Inflammatory macrophage (primary cell): ENCODE data around the gene KCNJ6.
A peak's percentile ranks its signal among the peaks of the same experiment; 100 is the strongest.
"Not testable (repeated sequence)": the region's sequence is repeated elsewhere in the genome, so short reads cannot be mapped to it uniquely, and the experiment has no call there.

ENCODE experiments used
- DNase-seq, 2 donors: peaks; one replicate each; pipeline ENCODE4 v3.0.0-alpha.2; 2020 to 2022

The KCNJ6 gene

GRCh38 chr21:37712569-37712934 is 203.7 kb downstream of the KCNJ6 start:
- DNase-seq = not testable (repeated sequence)

- peak; percentile 63 to 77 for DNase-seq
These were observed 204.3 kb downstream of the KCNJ6 start for GRCh38 chr21:37711836-37712568.

GRCh38 chr21:37711286-37711829 is 204.9 kb downstream of the KCNJ6 start:
- DNase-seq = no peak

- DNase-seq = no peak
These were observed 205.5 kb downstream of the KCNJ6 start for GRCh38 chr21:37710546-37711285.

GRCh38 chr21:37704751-37705150 is 211.5 kb downstream of the KCNJ6 start:
- no peak for DNase-seq

GRCh38 chr21:37702241-37702640 is 214.0 kb downstream of the KCNJ6 start:
- no peak for DNase-seq

GRCh38 chr21:37700641-37701202 is 215.5 kb downstream of the KCNJ6 start:
- DNase-seq = peak; percentile 48 to 61

GRCh38 chr21:37699024-37699775 is 217.1 kb downstream of the KCNJ6 start:
- DNase-seq = no peak

GRCh38 chr21:37696936-37697335 is 219.3 kb downstream of the KCNJ6 start:
- no peak for DNase-seq

GRCh38 chr21:37695111-37695510 is 221.1 kb downstream of the KCNJ6 start:
- DNase-seq = peak in 1 of 2 donors; percentile 8

GRCh38 chr21:37688952-37689659 is 227.2 kb downstream of the KCNJ6 start:
- DNase-seq = no peak

GRCh38 chr21:37686991-37687810 is 229.1 kb downstream of the KCNJ6 start:
- DNase-seq = peak; percentile 30 to 66

- no peak for DNase-seq
These were observed 231.7 kb downstream of the KCNJ6 start for GRCh38 chr21:37684547-37684946.

GRCh38 chr21:37684115-37684493 is 232.2 kb downstream of the KCNJ6 start:
- no peak for DNase-seq

- DNase-seq = no peak
These were observed 232.7 kb downstream of the KCNJ6 start for GRCh38 chr21:37683396-37684114.

GRCh38 chr21:37682966-37683365 is 233.3 kb downstream of the KCNJ6 start:
- no peak for DNase-seq

- no peak for DNase-seq
These were observed 239.3 kb downstream of the KCNJ6 start for GRCh38 chr21:37677006-37677405.

- peak; percentile 22 to 48 for DNase-seq
These were observed 241.0 kb downstream of the KCNJ6 start for GRCh38 chr21:37675202-37675801.

GRCh38 chr21:37673801-37674575 is 242.3 kb downstream of the KCNJ6 start:
- DNase-seq = no peak
